GM18517 (cell line): ENCODE data around the gene BCL2L1.

Experiments used
- ATAC-seq: cut with Tn5 transposase; IDR thresholded peaks from one replicate; pipeline ENCODE4 v1.9.1; 2021; ENCODE audit warnings: mild to moderate bottlenecking, moderate library complexity; ENCODE audit not compliant: unreplicated experiment

BCL2L1 gene

GRCh38 chr20:31731321-31731717, 8.7 kb upstream of the BCL2L1 start:
- ATAC-seq = no peak

GRCh38 chr20:31723319-31724078, 831 bp upstream of the BCL2L1 start:
- peak; percentile 80 for ATAC-seq

- ATAC-seq = no peak
Observed at GRCh38 chr20:31723069-31723318, 326 bp upstream of the BCL2L1 start.

- no peak for ATAC-seq
Observed at GRCh38 chr20:31721408-31722256, 1.0 kb downstream of the BCL2L1 start.

GRCh38 chr20:31720486-31721407, 1.9 kb downstream of the BCL2L1 start:
- no peak for ATAC-seq

GRCh38 chr20:31719644-31720485, 2.8 kb downstream of the BCL2L1 start:
- ATAC-seq = no peak

GRCh38 chr20:31718952-31719643, 3.6 kb downstream of the BCL2L1 start:
- ATAC-seq = no peak

- ATAC-seq = peak; percentile 44
Observed at GRCh38 chr20:31717478-31718201, 5.0 kb downstream of the BCL2L1 start.

GRCh38 chr20:31716818-31717477, 5.7 kb downstream of the BCL2L1 start:
- peak; percentile 11 for ATAC-seq

- ATAC-seq = no peak
Observed at GRCh38 chr20:31716351-31716750, 6.3 kb downstream of the BCL2L1 start.

- no peak for ATAC-seq
Observed at GRCh38 chr20:31715766-31716165, 6.9 kb downstream of the BCL2L1 start.

GRCh38 chr20:31713312-31714273, 9.1 kb downstream of the BCL2L1 start:
- ATAC-seq = no peak

- no peak for ATAC-seq
Observed at GRCh38 chr20:31712564-31713311, 9.9 kb downstream of the BCL2L1 start.

GRCh38 chr20:31712112-31712553, 10.5 kb downstream of the BCL2L1 start:
- no peak for ATAC-seq

- ATAC-seq = no peak
Observed at GRCh38 chr20:31711179-31712111, 11.2 kb downstream of the BCL2L1 start.
